Measurements from ENCODE around the gene P2RX3.
"Not testable (repeated sequence)": the region's sequence is repeated elsewhere in the genome, so short reads cannot be mapped to it uniquely, and the experiment has no call there.

P2RX3 gene

DNA sequence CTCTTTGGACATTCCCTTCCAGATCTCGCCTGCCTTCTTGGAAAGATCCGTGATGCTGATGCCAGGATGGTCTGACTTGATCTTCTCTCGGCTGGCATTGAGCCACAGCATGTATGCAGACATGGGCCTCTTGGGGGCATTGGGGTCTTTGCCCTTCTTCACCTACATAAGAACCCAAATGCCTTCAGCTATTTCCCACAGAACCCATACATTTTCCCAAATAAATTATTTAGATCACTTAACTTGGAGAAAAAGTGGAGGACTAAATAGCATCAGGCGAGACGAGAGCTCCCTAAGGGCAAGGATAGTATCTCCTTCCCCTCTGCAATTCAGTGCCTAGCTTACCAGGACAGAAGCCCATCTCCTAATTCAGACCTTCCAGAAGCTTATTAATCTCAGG is 10.4 kb upstream of the P2RX3 start:
- no peak for DNase-seq

DNA sequence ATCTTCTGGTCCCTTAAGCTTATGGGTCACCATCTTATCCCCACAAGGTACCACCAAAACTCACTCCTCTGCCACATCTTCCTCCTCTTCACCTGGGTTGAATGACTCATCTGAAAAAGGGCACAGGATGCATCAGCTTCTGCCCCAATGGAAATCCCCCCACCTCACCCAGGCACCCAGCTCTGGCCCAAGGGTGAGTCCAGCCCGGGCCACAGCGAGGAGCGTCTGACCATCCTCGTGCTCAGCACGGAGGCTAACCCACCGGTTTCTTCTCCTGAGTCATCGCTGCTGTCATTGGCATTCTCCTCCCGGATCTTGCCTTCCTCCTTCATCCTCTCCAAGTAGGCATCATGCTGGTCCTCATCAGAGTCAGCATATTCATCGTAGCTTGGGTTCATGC is 8.1 kb upstream of the P2RX3 start:
- DNase-seq = no peak

DNA sequence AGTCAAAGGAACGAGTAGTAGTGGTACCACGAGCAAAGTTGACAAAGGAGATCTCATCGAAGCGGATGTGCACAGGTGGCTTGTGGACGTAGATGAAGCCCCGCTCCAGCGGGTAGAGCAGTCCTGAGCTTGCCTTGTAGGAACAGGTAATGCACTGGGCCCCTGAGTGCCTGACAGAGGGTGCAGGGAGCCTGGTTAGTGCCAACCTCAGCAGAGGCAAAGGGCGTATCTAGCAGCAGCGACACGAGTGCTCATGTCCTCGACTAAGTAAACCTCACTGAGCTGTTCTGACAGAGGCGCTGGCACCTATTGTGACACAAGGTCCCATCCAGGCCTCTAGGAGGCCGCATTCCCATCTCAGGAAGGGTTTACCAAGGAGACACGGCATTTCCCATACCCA is 6.4 kb upstream of the P2RX3 start:
- no peak for DNase-seq

DNA sequence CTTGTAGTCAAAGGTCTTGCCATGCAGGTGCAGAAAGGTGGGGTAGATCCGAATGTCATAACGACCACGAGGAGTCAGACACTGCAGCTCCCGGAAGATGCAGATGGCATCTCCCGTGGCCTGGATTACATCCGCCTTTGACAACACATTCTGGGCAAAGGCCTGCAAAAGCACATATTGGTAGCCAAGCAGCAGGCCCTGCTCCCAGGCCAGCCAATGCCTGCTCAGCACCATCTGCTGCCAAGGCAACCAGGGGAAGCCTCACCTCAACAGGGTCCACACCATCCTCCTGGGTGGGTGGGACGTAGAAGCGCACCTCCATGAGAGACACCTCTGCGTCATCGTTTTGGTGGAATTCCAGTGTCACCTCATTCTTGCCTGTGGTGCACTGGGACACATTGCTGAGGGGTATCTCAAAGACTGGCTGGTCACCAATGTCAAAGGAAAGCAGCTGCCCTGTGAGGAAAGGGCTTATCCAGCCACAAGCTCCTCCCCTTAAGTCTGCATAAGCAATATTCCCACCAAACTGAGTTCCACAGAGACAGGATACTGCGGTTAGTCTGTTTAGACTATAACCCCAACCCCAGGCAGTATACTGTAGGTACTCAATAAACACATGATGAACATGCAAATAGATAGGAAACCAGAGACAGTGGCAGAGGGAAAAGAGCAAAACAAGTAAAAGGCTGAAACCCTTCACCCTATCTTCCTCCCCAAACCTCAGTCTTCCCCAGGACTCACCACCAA is 5.3 kb upstream of the P2RX3 start:
- no peak for DNase-seq

DNA sequence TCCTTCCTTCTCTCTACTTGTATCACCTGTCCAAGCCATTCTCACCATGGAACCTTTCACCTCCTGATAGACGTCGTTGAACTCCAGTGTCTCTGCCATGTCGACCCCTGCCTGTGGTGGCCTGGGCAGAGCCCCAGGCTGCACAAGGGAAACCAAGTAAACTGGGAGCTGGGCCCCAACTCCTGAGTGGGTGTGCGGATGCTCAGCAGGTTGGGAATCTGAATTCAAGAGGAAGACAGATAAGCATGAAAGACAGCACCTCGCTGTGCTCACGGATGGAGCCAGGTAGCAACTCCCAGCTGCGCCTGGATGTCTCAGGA is 3.2 kb upstream of the P2RX3 start:
- DNase-seq = no peak

DNA sequence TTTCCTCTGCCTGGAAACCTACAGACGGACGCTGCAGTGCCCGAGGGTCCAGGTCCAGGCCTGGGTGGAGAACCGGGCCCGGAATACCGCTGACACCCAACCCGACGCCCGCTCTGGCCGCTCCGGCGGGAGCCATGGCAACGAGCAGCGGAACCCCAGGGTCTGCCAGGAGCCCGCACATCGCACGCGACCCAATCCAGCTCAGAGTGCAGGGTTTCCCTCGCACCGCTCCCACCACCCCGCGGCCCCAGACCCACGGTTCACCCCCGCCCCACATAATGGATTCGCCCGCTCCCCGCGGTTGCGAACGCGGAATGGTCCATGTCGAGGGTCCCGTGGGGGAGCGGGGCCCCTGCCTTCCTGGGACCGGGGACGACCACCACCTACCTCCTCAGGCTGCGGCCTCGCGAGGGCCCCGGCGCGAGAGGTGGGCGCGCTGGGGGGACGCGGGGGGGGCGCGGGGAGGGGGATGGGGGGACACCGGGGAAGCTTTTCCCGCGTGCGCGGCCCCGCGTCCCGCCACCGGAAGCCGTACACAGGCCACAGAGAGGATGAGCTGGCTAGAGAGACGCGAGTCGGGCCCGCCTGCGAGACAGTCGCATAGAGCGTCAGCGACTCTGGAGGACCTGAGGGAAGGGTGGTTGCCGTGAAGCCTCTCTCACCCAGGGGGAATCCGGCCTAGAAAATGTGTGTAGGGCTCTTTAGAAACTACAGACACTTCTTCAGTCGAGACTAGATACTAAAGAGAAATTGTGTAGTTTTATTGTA is 2.6 kb upstream of the P2RX3 start, which contains the start of gene SSRP1:
Gene SSRP1 (minus strand): TSS at position 550 of the 768 bp plus-strand sequence. CDS start 771 bp downstream, outside the sequence.
- peak; percentile 61 to 80 (median 74) for DNase-seq

DNA sequence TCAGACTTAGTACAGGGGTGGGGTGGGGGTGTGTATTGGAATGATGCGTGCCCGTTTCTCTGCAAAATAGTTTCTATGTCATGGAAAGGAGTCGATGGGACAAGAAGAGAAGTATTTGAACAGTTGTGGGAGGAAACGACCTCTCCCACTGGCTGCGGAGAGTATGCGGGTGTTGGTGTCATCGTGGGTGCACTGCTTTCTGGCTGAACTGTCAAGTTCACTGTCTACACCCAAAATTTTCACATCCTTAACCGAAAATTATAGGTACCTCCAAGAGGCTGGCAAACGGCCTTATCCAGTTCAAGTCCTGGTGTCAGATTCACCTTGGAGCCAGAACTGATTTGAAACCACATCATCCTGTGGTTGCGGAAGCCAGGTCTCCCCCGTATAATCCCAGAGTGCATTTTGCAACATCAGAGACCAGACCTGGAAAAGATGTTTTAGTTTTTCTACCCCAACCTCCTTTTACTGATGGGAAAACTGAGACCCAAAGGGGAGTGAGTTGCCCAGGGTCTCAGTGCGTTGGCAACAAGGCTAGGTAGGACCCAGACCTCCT is 2.0 kb upstream of the P2RX3 start:
- no peak for DNase-seq

DNA sequence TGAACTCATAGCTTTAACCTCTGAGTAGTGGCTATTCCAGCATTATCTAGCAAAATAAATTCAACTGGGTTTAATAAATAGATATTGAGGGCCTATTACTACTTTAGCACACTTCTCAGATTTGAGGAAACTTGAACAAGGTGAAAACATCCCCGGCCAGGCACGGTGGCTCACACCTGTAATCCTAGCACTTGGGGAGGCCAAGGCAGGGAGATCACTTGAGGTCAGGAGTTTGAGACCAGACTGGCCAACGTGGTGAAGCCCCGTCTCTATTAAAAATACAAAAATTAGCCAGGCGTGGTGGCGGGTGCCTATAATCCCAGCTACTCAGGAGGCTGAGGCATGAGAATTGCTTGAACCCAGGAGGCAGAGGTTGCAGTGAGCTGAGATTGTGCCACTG is 1.3 kb upstream of the P2RX3 start:
- DNase-seq = not testable (repeated sequence)

DNA sequence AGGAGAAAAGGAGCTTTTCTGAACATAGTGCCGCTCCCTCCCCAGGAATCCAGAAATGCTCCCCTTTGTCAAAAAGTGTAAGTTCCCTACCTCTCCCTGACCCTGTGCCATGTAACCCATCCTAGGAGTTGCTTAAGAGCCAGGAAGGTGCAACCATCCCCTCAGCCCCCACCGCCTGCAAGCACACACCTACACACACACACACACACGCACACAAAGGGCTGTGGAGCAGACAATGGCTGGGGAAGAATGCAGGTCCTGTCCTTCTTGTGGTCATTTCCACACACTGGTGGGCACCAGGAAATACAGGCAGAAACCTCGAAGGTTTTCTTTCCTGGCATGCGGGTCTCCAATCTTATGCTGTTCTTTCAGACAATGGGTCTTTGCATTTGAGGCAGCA is 1.2 kb downstream of the P2RX3 start:
- DNase-seq = no peak

DNA sequence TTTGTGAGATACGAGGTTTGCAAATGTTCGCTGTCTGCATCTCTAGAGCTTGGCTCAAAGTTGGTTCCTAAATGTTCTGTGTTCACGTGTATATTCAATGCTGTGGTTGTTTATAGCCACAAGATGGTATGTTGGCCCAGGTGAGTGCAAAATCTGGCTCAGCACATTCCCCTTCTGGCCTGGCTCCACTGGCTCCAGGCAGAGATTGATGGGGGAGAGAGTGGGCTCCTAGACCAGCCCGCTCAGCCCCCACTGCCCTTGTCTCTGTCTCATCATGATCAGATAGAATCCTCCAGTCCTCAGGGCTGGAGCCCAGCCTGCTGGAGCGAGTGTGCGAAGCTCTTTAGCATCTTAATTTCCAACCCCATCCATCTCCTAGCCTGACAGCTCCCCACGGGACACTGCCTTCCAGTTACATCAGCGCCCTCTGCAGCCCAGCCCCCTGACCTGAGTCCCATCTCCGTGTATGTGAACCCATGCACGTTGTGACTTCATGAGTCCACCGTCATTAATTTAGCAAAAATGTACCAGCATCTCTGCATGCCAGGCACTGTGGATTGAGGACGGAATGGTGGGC is 2.0 kb downstream of the P2RX3 start:
- no peak for DNase-seq

DNA sequence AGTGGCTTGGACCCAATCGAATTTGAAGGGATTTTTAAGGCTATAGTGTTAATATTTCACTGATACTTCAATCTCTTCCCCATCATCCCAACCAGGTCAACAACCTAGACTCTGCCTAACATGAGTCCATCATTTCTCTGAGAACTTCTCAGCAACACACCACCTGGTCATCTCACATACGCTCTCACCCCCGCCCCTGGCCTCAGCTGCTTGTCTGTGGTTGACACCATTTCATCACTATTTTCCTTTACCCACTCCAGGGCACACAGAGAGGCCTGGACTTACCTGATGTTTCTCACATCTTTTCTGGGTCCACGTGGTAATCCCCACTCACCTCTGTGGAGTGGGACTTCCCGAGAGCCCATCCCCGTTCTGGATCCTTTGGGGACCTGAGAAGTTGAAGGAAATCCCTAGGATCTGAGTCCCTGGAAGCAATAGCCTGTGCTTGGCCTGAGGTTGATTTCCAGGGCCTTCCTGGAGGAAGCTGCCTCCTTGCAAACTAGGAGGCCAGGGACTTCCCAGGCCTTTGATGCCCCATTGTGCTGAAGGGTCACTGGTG is 3.2 kb downstream of the P2RX3 start:
- no peak for DNase-seq

DNA sequence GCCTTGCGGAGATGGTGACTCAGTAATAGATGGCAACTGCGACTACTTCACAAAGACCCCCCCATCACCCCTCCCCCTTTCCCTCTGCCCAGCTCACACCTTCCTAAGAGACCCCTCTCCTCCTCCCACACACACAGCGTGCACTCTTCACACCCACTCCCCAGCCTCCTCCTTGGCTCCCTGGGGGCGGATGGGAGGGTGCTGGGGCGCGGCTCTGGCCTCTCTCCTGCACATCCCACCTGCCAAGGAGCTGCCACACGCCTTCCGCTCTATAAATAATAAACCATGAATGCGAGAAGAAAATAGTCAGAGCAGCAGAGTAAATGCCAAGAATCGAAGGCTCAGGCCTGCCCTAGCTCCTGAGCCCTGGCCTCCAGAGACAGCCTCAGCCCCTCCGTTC is 4.5 kb downstream of the P2RX3 start:
- DNase-seq = no peak

DNA sequence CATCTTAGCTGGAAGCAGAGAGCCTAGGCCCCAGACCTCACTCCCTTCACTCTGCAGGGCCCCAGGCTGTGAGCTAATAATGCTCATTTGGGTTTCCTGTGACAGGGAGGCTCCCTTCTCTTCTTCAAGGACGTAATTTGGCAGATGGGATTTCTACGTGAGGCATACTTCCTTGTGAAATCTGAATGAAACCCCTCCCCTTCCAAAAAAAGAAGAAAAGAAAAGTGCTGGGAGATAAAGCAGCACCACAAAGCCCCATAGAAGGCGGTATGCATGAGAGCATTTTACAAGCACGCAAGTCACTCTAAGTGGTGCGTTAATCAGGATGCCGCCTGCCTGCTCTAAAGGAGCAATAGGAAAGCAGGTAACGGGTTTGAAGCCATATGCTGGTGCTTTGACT is 5.7 kb downstream of the P2RX3 start:
- no peak for DNase-seq

DNA sequence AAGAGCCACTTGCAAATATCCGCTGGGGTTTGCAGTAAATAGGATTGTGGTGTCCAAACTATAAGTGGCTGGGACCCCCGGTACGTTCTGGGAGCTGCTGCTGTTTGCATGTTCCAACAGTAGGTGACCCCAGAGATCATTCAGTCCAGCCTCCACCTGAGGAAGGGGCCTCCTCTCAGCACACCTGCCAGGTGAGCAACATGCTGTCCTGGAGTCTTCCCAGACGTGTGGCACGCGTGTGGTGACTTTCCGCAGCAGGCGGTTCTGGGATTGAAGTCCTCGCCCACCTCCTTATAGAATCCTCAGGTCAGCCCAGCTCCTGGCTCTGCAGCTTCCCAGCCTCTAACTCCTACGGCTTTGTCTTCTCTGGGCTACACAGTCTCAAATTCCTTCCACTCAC is 6.7 kb downstream of the P2RX3 start:
- no peak for DNase-seq

DNA sequence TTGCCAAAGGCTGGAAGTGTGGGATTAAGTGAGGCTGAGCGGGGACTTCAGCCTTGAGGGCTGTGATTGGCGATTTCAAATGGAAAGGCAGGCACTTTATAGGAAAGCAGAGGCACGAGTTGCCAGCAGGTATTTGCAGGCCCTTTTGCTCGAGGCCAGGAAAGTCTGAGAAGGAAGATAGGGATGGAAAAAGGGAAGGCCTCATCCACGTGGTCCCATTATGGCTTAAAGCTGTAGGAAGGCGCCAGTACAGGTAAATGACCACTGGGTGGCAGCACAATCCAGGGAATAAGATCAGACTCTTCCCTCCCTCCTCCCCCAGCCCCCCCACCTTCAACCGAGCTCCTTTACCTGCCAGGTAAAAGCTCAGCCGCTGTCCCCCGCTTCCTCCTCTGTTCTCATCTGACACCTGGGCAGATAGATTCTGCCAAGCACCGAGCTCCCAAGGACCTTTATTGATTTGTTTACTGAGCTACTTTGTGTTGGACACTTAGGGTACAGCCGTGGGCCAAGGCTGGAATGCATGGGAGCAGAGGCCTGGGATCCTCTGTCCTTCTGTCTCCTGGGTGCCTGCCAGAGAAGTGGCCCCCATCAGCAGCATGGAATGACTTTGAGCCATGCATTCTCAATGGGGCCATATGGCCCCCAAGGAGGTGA is 7.5 kb downstream of the P2RX3 start:
- DNase-seq = peak; percentile 37 to 59 (median 50)

DNA sequence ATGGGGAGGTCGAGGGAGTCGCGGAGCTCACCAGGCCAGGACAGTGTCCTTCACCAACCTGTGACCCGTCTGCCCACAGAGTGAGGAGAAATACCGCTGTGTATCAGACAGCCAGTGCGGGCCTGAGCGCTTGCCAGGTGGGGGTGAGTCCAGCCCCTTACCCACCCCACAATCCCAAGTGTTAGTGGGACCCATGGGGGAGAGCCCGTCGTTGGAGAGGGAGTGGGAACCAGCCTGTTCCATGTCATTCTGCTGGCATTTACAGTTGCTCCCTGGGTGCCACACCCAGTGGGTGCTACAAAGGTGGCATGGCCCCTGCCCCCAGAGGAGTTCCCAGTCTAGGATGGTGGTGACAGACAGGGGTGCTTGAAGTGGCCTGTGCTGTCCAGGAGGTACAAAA is 9.2 kb downstream of the P2RX3 start:
- no peak for DNase-seq

DNA sequence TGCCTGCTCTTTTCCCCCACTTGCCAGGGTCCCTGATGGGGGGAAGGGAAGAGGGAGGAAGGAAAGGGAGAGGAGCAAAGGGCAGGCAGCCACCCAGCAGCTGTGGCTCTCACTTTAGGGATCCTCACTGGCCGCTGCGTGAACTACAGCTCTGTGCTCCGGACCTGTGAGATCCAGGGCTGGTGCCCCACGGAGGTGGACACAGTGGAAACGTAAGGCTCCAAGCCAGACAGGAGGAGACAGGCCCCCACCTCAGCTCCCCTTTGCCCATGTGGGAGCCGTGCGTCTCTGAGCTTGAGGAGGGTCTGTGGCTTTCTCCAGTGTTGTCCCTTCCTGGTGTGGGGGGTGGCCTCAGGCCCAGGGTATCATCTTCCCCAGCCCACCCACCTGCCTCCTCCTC is 9.9 kb downstream of the P2RX3 start:
- no peak for DNase-seq

DNA sequence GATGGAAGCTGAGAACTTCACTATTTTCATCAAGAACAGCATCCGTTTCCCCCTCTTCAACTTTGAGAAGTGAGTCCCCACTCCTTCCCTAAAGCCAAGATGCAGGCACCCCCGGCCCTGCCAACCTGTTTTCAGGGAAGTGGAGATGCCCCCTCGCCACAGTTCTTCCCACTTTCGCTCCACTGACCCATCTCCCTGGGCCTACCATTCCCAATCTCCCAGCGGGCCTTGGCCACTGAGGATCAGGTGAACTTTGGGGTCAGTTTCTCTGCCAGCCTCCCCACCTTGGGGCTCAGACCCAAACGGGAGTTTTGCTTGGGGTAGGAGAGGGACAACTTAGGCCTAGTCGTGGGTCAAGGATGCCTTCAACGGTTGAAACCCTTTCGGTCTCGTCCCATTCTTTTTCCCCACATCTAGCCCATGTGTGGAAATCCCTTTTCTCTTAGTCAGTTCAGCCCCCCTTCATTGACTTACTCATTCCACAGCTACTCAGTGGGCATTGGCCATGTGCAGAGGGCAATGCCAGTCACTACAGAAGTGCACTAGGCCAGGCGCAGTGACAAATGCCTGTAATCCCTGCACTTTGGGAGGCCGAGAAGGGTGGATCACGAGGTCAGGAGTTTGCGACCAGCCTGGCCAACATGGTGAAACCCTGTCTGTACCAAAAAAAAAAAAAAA is 10.6 kb downstream of the P2RX3 start:
- no peak for DNase-seq

DNA sequence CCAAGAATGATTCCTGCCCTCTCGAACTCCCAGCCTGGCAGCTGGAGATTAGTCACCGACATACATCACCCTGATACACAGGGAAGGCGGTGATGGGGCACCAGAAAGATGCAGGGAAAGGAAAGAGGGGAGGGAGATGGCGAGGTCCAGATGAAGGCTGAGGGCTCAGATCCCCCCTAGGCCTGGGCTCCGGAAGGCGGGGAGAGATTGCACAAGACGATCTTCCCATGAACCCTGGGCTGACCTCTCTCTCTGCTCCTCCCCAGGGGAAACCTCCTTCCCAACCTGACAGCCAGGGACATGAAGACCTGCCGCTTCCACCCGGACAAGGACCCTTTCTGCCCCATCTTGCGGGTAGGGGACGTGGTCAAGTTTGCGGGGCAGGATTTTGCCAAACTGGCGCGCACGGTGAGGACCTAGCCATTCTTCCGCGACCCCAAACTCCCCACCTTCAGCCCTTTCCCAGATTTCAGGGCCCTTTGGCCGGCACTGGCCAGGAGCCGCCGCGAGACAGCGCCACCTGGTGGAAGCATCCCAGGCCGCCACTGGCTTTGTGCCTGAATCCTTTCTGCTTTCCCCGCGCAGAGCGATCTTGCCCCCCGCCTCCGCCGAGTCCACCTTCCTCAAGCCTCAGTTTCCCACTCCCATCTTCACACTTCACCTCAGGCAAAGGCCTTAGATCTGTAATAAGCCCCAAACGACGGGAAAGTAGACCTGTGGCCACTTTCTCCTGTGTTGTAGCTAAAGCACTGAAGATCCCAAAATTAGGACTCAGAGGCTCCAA is 11.5 kb downstream of the P2RX3 start:
- DNase-seq = peak; percentile 22 to 59 (median 42)

DNA sequence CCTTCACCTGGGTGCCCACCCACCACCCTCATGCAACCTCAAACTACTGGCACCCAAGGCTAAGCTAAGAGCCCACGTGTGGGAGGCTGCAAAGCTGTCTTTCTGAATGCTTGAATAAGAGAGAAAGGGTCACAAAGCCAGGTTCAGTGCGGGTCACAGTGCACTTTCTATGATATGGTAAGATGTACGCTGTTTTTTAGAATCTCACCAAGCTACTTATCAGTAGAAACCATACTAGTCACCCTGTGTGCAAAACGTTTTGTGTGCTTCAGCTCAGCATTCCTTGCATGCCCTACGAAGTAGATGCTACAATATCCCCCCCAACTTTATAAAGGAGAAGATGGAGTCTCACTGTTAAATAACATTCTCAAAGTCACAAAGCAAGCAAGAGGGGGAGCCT is 14.9 kb downstream of the P2RX3 start:
- DNase-seq = no peak

DNA sequence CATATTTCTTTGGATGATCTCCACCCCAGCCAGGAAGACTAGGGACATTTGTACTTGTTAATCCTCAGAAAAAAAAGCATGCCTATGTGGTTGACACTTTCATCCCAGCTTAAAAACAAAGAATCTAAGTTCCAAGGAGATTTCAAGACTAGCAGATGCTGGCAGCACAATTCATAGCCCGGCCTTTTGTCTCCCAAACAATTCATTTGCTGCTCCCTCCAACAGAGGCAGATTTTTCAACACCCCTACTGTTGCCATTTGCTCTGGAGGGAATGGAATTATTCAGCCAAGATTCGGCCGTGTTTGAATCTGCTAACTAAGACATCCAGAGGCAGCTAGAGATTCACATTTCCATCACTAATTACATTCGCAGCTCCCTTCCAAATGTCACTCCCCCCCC is 15.3 kb downstream of the P2RX3 start:
- no peak for DNase-seq

DNA sequence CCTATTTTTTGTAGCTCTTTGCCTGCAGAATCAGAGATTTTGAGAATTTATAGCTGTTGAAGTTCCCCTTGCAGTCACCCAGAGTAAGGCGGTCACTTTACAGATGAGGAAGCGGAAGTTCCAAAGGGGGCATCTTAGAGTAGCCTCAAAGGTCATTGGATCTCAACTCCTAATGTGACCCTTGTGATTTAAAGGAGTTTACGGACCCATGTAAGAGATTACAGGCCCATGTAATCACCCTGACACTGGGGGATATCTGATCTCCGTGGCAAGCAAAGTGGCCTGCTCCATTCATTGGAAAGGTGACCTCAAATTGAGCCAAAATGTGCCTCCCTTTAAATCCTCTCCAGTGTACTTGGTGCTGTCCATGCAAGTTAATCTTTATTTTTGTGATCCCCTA is 15.7 kb downstream of the P2RX3 start:
- no peak for DNase-seq
